GM12872 (cell line): ENCODE data around the gene NAA15.

ENCODE experiments used
- TF ChIP-seq, protein P1 (sequence below): IDR thresholded peaks from 3 replicates; pipeline ENCODE4 v1.5.1; 2011; ENCODE audit warnings: low read depth, mild to moderate bottlenecking, low read length, moderate library complexity; ENCODE audit not compliant: insufficient read depth

NAA15 gene

DNA sequence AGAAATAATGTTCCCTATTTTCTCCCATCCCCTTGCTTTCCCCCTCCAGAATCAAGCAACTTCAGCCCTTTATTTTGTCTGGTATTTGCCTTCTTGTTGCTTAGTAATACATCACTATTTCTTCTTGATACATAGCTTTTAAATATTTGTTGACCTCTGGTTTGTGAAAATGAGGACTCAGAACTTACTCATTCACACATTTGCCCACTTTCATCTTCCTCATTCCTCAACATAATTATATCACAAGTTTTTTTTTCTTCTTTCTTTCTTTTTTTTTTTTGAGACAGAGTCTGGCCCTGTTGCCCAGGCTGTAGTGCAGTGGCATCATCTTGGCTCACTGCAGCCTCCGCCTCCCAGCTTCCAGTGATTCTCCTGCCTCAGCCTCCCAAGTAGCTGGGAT is 29.9 kb downstream of the NAA15 start:
- TF ChIP-seq, protein P1, sequence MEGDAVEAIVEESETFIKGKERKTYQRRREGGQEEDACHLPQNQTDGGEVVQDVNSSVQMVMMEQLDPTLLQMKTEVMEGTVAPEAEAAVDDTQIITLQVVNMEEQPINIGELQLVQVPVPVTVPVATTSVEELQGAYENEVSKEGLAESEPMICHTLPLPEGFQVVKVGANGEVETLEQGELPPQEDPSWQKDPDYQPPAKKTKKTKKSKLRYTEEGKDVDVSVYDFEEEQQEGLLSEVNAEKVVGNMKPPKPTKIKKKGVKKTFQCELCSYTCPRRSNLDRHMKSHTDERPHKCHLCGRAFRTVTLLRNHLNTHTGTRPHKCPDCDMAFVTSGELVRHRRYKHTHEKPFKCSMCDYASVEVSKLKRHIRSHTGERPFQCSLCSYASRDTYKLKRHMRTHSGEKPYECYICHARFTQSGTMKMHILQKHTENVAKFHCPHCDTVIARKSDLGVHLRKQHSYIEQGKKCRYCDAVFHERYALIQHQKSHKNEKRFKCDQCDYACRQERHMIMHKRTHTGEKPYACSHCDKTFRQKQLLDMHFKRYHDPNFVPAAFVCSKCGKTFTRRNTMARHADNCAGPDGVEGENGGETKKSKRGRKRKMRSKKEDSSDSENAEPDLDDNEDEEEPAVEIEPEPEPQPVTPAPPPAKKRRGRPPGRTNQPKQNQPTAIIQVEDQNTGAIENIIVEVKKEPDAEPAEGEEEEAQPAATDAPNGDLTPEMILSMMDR, result no peak

DNA sequence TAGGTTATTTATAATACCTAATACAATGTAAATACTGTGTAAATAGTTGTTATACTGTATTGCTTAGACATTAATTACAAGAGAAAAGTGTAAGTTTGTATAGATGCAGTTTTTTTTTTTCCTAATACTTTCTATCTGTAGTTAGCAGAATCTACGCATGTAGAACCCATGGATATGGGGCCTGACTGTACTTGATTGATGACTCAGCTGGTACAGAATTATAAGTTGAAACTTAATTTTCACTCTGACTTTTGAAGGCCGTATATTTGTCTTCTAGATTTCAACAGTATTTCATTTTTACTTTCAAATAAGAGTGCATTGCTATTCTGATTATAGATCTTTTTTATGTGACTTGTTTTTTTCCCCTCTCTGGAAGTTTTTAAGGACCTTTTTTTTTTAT is 31.7 kb downstream of the NAA15 start:
- TF ChIP-seq, protein P1, result no peak

DNA sequence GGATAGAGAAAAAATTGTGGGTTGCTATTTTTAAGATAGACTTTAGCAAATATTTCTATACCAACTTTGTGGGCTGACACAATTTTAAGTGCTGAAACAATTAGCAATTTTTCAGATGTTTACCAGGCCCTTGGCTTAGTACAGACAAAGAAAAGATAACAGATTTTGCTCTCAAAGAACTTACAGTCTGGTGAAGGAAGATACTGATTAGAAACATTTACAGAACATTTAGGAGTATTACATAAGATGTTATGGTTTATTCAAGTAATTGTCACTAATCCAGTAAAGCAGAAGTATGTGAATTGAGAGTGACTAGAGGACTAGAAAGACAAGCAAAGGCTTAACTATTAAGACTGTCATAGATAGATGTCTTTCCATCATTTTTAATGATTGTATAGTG is 36.3 kb downstream of the NAA15 start:
- TF ChIP-seq, protein P1, result no peak

DNA sequence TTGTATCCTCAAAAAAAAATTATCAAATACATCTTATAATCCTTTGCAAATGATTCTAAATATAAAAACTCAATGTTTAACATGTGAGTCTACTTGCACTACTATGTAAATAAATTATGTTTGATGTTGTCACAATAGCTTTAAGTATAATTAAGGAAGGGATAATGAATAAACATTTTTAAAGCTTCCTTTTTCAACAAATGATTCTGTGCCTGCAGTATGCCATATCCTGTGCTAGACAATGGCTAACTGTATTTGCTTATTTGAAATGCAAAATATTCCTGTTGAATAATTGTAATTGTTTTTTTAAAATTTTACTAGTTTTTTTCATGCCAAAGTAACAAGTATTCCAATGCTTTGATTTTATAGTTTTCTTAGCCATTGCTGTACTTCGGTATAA is 60.0 kb downstream of the NAA15 start:
- TF ChIP-seq, protein P1, result no peak

DNA sequence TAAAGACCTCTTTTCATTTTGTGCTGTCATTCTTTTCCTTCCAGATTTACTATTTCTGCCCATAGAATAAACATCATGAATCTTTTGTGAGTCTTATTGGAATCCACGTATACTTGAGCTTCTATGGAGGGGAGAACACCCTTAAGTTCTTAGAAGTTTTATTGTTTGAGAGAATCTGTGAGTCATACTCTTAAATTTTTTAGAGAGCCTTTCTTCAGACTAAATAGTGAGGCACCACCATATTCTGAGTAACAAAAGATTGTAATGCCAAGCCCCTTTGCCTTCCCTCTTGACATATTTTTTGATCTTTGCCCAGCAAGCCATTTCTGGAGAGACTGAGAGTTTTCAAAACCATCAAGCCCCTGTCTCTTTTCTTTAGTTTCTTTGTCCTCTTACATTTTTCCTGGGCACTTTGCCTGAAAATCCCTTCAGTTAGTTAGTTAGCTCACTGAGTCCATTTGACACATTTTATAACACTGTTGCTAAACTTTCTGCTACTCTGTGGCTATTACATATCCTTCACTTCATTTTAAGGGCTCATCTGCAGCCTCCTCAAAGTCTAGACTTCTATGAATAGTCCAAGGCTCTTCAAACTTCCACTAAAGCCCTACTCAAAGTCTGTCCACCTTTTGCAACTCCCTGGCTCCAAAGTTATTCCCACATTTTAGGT is 66.3 kb downstream of the NAA15 start:
- TF ChIP-seq, protein P1, result no peak

DNA sequence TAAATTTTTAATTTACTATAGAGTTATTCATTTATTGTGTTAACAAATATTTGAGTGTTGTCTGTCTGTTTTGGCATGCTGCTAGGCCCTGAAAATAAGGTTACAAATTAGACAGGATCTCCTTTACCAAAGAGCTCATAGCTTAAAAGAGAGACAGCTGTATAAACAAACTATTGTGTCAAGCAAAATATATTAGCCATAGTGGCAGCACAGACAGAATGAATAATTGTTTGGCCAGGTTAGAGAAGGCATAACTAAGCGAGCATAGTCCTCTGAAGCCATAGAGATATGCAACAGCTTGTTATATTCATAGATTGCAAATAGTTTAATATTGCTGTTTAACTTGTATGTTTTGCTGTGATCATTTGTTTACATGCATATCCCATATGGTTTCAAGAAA is 67.7 kb downstream of the NAA15 start:
- TF ChIP-seq, protein P1, result no peak

DNA sequence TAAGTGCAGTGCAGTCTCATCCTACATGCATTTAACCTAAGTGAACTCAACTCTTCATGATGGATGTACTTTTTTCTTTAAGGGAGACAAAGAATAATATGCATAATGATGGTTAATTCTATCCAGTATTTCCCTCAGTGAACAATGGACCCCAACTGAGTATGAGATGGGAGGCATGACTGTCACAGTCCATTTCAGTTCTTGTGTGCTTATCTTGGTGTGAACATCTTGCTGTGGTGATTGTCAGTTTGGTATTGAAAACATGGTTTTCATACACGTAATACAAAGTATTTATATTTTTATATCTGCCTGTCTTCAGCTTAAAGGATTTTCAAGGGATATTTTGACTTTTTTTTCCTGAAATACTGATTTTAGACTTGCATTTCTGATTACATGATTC is 72.9 kb downstream of the NAA15 start:
- TF ChIP-seq, protein P1, result no peak
